Esophagus muscularis mucosa (tissue), 4 donors: Measurements from ENCODE around the gene ENTPD8. TPM values are rescaled to one million over a fixed set of nuclear protein-coding genes. Genes with fewer than 3 reads are reported as not detected.

Source experiments
- DNase-seq: peaks from one replicate; pipeline ENCODE4 v3.0.0-alpha.2; 2017; ENCODE audit errors: extremely low spot score
- H3K27ac ChIP-seq, 4 donors: fragments of 200-600 bp; sonication (generic); replicated peaks in 1 of 4; 1 replicate in 3 of 4; 2 replicates in 1 of 4; pipeline ENCODE4 v1.5.1; 2016 to 2019; ENCODE audit warnings: mild to moderate bottlenecking in 1 of 4
- H3K27me3 ChIP-seq, 4 donors: fragments of 200-600 bp; sonication (generic); one replicate each; pipeline versions ENCODE4 v1.5.1 to v1.6.0; 2016 to 2019
- H3K36me3 ChIP-seq, 4 donors: fragments of 200-600 bp; sonication (generic); one replicate each; pipeline ENCODE4 v1.5.1; 2016 to 2019
- H3K4me1 ChIP-seq, 4 donors: fragments of 200-600 bp; sonication (generic); one replicate each; pipeline ENCODE4 v1.5.1; 2016 to 2019
- H3K4me3 ChIP-seq, 4 donors: fragments of 200-600 bp; sonication (generic); 1 replicate in 2 of 4; 2 replicates in 2 of 4; pipeline ENCODE4 v1.5.1; 2016 to 2019; ENCODE audit warnings: mild to moderate bottlenecking in 4 of 4, moderate library complexity in 1 of 4
- H3K9me3 ChIP-seq, 4 donors: fragments of 200-600 bp; sonication (generic); 1 replicate in 3 of 4; 2 replicates in 1 of 4; pipeline ENCODE4 v1.5.1; 2016 to 2019
- EP300 ChIP-seq: sonication (generic); formaldehyde crosslinking; IDR thresholded peaks from one replicate; pipeline ENCODE4 v1.6.1; 2017; ENCODE audit warnings: antibody characterized with exemption
- POLR2A ChIP-seq: fragments of 450-650 bp; IDR thresholded peaks from one replicate; pipeline ENCODE4 v1.6.1; 2017; ENCODE audit warnings: antibody characterized with exemption, moderate library complexity, mild to moderate bottlenecking, low read depth
- POLR2AphosphoS5 ChIP-seq, 2 donors: sonication (generic); formaldehyde crosslinking; IDR thresholded peaks; one replicate each; pipeline ENCODE4 v1.6.1; 2017; ENCODE audit warnings: antibody characterized with exemption in 2 of 2
- WGBS: methylation state at CpG from one replicate; pipeline ENCODE4 v1.1.5; 2018; 5-methylcytosine and 5-hydroxymethylcytosine counted together
- intact Hi-C: fragments of 100-400 bp; cut with DNase I; formaldehyde crosslinking; loops from one replicate; pipeline ENCODE4 v1.15.1; 2023
- total RNA-seq, 4 donors: library from RNA; depleted of rRNA; stranded (reverse); fragments of >200 nt; gene quantifications; one replicate each; pipeline versions ENCODE4 v1.1.0 to v1.2.1, GENCODE V29; 2016
- TF ChIP-seq, protein P1 (sequence below), 3 experiments: fragments of 200-600 bp in 2 of 3; fragments of 450-650 bp in 1 of 3; sonication (generic) in 2 of 3; IDR thresholded peaks; one replicate each; pipeline ENCODE4 v1.5.1; 2017 to 2019; ENCODE audit warnings: antibody characterized with exemption in 3 of 3, mild to moderate bottlenecking in 2 of 3, moderate library complexity in 1 of 3

The ENTPD8 gene
- total RNA-seq, 4 donors from 2014 or later = not detected

GRCh38 chr9:137435381-137435891 lies 5.7 kb downstream of the ENTPD8 start:
- Histone ChIP-seq H3K27ac (no peak overlapping the region), H3K9me3 (no peaks in the 10 kb centered on the region), H3K4me3 (no peak overlapping the region), H3K4me1 (peaks cover 0 to 12% (median 10%) of the 10 kb centered on the region in 4 donors), H3K36me3 (no peaks in the 10 kb centered on the region), H3K27me3 (peaks cover 0 to 70% (median 0%) of the 10 kb centered on the region in 4 donors)
- TF ChIP-seq, protein P1, sequence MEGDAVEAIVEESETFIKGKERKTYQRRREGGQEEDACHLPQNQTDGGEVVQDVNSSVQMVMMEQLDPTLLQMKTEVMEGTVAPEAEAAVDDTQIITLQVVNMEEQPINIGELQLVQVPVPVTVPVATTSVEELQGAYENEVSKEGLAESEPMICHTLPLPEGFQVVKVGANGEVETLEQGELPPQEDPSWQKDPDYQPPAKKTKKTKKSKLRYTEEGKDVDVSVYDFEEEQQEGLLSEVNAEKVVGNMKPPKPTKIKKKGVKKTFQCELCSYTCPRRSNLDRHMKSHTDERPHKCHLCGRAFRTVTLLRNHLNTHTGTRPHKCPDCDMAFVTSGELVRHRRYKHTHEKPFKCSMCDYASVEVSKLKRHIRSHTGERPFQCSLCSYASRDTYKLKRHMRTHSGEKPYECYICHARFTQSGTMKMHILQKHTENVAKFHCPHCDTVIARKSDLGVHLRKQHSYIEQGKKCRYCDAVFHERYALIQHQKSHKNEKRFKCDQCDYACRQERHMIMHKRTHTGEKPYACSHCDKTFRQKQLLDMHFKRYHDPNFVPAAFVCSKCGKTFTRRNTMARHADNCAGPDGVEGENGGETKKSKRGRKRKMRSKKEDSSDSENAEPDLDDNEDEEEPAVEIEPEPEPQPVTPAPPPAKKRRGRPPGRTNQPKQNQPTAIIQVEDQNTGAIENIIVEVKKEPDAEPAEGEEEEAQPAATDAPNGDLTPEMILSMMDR (IDR thresholded peaks at IDR 0.05) = no peak
- TF ChIP-seq POLR2A = no peak
- no peak for TF ChIP-seq POLR2AphosphoS5 (IDR thresholded peaks at IDR 0.05)
- no peak for TF ChIP-seq EP300
- 39% methylated on average over 2 of the region's 20 CpGs for WGBS
- intact Hi-C loops = no loop called here
- DNase-seq = no peak

- H3K9me3 ChIP-seq = no peaks in the 10 kb centered on the region
- H3K27me3 ChIP-seq = peaks cover 0 to 76% (median 0%) of the 10 kb centered on the region in 4 donors
- 94% methylated on average over 16 of the region's 43 CpGs for WGBS
- TF ChIP-seq, protein P1 (IDR thresholded peaks at IDR 0.05) = no peak
- TF ChIP-seq POLR2AphosphoS5 (IDR thresholded peaks at IDR 0.05) (no peak), POLR2A (no peak), EP300 (no peak)
- H3K4me3 ChIP-seq = no peak overlapping the region
- H3K27ac ChIP-seq = no peak overlapping the region
- intact Hi-C loops = no loop called here
- no peak for DNase-seq
- H3K36me3 ChIP-seq = no peaks in the 10 kb centered on the region
- H3K4me1 ChIP-seq = peaks cover 0 to 16% (median 12%) of the 10 kb centered on the region in 4 donors
These were observed 6.4 kb downstream of the ENTPD8 start for GRCh38 chr9:137434498-137435380.

DNA sequence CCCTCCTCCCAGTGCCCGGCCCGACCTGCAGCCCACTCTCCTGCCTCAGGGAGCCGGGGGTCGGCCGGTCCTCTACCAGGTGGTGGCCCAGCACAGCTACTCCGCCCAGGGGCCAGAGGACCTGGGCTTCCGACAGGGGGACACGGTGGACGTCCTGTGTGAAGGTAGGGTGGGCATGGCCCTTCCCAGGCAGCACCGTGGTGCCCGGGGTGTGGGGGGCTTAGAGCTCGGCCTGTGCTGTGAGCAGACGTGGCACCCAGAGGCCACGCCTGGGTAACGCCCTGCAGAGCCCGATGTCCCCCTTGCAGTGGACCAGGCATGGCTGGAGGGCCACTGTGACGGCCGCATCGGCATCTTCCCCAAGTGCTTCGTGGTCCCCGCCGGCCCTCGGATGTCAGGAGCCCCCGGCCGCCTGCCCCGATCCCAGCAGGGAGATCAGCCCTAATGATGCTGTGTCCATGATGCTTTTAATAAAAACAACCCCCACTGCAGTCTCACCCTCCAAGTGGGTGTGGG lies 7.2 kb downstream of the ENTPD8 start:
- DNase-seq = no peak
- intact Hi-C loops = no loop called here
- peaks cover 0 to 16% (median 12%) of the 10 kb centered on the region in 4 donors for H3K4me1 ChIP-seq
- peaks cover 0 to 72% (median 0%) of the 10 kb centered on the region in 4 donors for H3K27me3 ChIP-seq
- 92% methylated on average over 5 of the region's 26 CpGs for WGBS
- H3K27ac ChIP-seq = no peak overlapping the region
- no peaks in the 10 kb centered on the region for H3K9me3 ChIP-seq
- H3K4me3 ChIP-seq = no peak overlapping the region
- no peaks in the 10 kb centered on the region for H3K36me3 ChIP-seq
- no peak for TF ChIP-seq EP300
- TF ChIP-seq, protein P1 (IDR thresholded peaks at IDR 0.05) = no peak
- TF ChIP-seq POLR2AphosphoS5 (IDR thresholded peaks at IDR 0.05) = no peak
- no peak for TF ChIP-seq POLR2A

DNA sequence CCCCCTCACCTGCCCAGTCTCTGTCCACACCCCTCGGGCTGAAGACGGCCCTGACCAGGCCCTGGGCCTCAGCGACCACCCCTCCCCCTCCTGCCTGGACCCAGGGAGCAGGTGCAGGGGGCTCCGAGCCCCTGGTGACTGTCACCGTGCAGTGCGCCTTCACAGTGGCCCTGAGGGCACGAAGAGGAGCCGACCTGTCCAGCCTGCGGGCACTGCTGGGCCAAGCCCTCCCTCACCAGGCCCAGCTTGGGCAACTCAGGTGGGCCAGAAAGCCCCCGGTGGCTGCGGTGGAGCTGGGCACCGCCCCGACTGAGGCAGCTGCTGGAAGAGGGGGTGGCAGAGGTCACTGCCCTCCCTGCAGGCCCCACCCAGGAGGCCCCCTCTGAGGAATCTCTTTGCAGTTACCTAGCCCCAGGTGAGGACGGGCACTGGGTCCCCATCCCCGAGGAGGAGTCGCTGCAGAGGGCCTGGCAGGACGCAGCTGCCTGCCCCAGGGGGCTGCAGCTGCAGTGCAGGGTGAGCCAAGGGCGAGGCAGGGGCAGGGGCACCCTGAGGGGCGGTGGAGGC lies 7.7 kb downstream of the ENTPD8 start:
- intact Hi-C loops = no loop called here
- TF ChIP-seq POLR2AphosphoS5 (IDR thresholded peaks at IDR 0.05) (no peak), EP300 (no peak), POLR2A (no peak)
- TF ChIP-seq, protein P1 (IDR thresholded peaks at IDR 0.05) = no peak
- H3K4me1 ChIP-seq = peaks cover 0 to 16% (median 12%) of the 10 kb centered on the region in 4 donors
- 63% methylated on average over 2 of the region's 19 CpGs for WGBS
- H3K36me3 ChIP-seq = no peaks in the 10 kb centered on the region
- no peak overlapping the region for H3K27ac ChIP-seq
- peaks cover 0 to 67% (median 0%) of the 10 kb centered on the region in 4 donors for H3K27me3 ChIP-seq
- no peak overlapping the region for H3K4me3 ChIP-seq
- DNase-seq = no peak
- H3K9me3 ChIP-seq = no peaks in the 10 kb centered on the region
